Stimulated activated CD4-positive, alpha-beta T cell treated with anti-CD3 and anti-CD28 coated beads, TNF-alpha, amount 100 ng/mL, for 48 hours (primary cell): ENCODE results near the gene COBL.

Experiments used
- DNase-seq, 3 donors: peaks; one replicate each; pipeline ENCODE4 v3.0.0-alpha.2; 2020; ENCODE audit warnings: low read depth in 3 of 3

The COBL gene

DNA sequence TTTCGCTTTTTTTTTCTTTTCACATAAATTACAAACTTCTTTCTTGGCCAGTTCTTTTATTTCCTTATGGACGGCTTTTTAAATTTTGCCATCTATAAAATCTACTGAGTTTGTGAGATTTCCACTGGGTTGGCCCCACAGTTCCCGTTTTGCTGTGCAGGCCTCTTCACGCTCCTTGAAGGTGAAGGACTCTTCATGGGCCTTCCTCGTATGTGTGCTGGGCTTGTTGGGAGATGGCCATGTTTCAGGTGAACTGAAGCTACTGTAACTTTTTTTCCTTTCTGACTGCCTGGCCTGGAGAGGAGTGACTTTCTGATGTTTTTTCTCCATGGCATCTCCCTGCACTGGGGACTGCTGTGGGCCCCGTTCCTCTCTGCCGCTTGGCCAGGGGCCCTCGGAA, 262.4 kb downstream of the COBL start:
- DNase-seq = no peak

DNA sequence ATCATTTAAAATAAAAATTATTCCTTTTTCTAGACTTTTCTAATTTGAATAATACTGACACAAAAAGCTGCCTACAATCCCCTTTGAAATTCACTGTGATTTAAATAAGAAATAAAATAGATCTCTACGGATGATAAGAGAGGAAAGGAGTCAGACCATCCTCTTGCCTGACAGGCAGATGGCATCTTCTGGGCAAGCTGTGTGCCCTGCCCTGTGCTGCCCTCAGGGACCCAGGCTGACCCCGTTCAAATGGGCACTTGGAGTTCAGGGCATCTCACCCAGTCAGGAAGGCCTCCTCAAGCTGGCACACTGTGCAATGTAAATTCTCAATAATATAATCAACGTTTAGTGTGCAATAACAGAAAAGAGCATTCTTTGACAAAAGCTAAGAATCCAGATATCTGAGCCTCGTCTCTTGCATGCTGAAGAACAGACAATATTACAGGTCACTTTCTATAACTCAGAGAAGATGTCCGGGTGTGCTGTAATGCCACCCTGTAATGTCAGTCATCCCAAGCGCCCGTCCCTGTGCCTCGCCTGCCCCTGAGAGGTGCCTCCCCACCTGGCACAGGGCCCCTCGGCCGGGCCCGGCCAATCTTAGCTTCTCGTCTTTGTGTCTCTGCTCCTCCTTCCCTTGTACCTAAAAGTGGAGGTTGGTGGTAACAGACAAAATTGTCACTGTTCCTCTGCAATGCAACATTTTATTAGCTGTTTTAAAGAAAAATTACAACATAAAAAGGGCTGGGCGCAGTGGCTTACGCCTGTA, 263.3 kb downstream of the COBL start:
- DNase-seq = no peak

DNA sequence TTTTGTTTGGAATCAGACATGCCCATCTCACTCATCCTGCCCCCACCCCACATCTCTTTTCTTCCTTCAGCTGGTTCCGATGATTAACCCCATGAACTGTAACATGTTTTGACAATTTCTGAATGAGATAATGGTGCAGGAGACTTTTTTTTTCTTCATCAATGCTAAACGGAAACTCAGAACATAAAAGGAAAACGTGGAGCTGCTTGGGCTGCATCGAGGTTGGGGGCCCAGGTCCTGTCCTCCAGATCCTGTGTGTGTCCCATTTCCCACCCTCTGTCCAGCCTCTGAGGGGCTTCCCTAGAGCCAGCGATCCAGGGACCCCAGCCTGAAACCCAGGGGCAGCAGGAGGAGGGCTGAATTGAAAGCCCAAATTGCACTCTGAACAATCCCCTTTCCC, 270.1 kb downstream of the COBL start:
- no peak for DNase-seq

DNA sequence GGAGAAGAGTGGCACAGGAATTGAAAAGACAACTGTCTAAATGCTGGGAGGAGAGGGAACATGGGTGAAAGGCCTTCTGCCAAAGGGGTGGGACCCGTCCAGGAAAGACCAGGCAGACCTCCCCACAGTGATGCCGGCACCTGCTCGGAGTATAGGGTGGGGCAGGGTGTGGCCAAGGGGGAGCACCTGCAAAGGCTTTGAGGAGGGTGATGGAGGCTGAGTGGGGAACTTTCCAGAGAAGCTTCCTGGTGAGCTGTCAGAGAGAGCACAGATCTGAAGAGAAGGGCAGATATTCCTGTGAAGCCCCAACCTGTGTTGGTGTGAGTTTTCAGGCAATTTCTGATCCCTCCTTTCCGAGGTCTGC, 270.5 kb downstream of the COBL start:
- DNase-seq = no peak

DNA sequence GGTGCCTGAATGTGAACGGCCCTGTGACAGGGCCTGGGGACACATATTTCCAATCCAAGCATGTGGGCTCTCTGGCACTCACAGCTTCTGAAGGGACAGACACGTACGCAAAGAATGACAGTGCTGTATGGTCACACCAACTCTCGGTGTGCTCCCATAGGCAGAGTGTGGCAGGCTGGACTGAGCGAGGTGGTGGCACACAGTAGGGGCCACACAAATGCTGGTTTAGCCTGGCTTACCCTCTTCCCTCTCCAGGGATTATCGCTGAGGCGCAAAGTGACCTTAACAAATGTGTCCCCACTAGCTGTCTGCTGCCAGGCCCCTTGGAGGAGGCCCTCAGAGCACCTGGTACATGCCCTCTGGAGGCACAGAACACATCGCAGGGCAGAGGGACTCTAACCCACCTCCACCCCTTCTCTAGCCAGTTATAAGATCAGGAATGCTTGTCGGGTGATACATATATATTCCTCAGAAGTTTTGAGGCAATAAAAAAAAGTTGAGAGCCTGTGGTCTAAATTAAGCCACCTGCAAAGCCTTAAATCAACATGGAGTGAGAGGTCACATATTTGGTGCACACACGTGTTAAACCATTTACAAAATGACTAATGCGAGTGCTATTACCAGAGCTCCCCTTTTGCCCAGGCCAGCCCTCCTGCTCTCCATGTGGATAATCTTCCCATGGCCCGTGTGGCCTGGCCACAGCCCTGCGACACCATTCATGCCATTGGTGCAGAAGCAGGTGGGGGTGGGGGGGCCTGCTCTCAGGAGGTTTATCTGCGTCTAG, 271.1 kb downstream of the COBL start:
- no peak for DNase-seq

DNA sequence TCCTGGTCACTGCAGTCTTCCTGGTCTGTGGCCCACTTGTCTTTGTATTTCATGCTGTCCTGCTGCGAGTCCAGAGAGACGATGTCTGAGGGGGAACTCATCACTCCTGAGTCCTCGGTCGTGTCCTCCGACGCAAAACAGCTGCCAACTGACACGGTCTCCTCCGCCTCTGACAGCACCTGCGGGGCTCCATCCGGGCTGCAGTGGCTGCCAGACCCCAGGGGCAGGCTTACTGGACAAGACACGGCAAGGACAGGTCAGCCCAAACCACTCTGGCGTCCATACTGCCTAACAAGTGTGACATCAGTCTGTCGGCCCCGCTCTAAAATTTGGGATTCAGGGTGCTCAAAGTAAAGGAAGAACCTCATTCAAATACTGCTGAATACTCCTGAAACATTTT, 273.1 kb downstream of the COBL start:
- DNase-seq = no peak

DNA sequence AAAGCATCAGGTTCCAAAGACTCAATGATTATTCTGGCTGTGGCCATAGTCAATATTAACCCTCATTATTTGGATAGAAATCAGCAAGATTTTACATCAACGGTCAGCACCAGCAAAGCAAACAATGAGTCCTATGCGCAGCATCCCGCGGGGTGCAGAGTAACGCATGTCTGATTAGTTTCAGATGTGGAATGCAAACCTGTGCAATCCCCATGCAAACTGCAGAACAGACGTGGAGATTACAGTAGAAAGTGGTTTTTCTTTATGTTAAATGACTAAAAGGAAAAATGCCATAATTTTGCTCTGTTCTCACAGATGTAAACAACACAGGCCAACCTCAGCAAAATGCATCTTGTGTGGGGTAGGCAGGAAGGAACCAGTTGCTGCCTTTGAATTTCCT, 275.8 kb downstream of the COBL start:
- DNase-seq = no peak

DNA sequence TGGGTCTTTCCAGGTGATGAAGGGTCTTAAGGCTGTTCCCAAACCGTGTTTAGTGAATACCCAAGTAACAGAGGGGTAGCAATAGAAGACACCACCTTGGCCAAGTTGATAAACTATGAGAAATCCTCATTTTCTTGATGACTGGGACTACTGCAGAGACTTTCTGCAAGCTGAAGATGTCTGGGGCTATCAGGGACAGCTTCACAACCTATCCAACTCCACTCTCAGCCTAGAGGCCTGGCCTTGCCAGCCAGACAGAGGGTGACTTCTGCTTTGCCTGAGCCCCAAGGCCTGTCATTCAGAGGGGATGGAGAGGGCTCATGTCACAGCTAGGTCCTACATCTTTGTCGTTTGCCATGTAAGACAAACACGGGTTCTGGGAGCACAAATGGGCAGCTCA, 278.0 kb downstream of the COBL start:
- DNase-seq = no peak

DNA sequence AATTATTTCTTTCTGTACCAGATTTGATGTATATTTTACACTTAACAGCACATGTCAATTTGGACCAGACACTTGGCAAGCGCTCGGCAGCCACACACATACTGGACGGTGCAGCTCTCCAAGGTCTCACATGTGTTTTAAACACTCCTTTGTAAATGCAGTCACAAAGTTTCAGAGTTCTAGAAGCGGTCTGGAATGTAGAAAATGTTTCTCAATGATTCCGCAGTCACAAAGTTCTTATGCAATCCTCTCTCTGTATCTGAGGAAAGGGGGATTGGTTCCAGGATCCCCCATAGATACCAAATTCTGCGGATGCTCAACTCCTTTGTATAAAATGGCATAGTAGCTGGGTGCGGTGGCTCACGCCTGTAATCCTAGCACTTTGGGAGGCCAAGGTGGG, 280.9 kb downstream of the COBL start:
- no peak for DNase-seq

DNA sequence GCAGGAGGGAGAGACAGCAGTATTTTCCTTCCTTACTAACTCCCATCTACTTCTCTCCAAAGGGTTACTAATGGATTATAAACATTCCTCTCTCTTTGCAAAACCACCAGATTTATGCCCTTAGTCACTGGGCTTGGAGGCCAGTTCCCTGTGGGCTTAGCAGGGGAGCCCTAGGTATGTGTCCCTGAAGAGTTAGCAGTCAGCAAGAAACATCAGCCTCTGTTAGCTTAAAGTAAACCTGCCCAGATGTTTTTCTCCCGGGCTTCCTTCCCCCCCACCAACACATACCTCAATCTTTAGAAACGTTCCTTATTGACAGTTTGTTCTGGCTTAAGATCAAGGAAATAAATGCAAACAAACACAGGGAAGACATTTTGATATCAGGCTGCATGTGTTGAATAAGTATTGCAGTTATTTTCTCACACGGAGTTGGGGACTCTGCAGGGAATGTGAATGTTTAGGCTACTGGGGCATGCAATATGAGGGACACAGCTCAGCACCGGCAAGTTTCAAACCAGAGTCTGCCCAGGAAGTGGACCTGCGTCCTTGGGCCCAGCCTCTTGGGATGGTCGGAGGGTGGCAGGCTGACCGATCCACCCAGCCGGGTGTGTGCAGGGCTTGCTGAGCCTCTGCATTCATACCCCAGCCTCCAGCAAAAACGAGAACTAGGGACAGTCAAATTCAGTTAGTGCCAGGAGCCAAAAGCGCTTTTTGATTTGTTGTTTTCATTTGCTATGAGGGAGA, 281.9 kb downstream of the COBL start:
- no peak for DNase-seq

DNA sequence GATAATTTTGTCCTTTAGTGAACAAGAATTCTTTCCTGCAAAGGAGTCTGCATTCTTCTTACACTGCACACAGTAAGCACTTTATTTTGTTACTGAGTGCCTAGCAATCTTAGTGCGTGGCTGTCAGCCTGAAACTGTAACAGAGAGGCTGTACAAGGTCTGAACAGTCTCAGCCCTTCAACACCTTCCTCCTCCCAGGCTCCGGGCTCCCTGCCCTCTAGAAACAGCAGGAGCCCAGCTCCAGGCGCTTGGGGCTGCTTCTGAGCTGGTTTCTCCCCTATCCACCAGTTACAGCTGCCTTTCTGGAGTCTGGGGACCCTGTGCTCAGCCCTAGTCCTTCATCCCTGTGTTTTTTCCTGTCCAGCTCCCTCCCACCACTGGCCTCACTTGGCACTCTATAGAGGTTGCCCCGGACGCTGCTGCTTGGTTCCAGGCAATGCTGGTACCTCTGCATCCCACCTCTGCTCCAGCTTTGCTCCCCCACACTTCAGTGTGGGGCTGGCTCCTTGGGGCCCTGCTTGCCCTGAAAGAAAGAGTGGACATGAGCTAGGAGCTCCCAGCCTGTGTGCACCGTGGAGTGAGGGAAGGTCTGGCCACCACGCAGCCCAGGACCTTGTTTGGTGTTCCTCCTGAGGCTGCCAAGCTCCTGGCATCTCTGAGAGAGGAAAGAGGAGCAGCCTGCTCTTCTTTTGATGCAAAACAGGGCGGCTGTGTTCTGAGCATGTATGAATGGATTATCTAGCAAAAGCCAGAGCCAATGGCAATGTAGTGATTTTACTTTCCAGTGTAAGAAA, 282.7 kb downstream of the COBL start:
- DNase-seq = no peak

DNA sequence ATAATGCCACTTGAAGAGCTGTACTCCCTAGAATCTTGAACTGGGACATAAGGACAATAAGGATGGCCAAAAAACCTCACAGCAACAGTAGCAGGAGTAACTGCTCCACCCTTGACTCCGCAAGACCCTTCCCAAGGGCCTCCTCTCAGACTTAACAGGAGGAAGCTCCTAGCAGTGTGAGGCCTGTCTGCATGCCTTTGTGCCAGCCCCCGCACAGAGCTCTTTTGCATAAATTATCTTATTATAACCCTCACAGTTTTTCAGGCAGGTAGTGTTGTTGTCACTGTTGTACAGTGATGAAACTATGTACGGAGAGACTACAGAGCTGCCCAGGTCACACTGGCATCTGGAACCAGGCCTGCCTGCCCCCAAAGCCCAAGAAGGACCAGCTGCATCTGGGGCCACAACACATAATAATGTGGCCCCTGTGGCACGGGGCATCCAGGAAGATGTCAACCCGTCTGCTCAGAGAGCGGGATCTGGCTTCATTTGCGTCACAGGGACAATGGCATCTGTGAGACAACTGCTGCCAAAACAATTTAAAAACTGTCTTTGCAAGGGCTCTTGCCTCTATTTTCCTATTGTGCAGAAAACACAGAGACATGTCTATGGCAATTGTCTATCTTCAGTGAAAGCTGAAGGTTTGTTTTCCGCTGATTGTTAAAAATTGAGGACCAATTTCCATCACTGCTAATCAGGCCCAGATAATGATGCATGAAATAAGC, 284.7 kb downstream of the COBL start:
- DNase-seq = no peak

DNA sequence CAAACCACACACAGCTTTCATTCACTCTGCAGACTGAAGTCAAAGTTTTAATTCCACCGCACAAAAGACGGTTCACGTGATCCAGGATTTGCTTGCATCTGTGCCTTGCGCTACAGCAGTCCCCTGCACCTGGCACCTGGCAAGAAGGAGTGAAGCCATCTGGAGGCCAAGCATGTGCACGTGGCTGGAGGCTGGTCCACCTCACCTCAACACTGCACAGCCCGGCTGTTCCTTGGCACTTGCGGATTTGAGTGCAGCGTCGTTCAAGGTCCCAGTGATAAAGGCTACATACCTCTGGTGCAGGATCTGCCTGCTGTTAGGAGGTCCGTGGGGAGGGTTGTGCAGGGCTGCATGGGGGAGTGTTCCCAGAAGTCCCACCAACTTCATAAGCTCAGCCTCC, 285.4 kb downstream of the COBL start:
- DNase-seq = no peak

DNA sequence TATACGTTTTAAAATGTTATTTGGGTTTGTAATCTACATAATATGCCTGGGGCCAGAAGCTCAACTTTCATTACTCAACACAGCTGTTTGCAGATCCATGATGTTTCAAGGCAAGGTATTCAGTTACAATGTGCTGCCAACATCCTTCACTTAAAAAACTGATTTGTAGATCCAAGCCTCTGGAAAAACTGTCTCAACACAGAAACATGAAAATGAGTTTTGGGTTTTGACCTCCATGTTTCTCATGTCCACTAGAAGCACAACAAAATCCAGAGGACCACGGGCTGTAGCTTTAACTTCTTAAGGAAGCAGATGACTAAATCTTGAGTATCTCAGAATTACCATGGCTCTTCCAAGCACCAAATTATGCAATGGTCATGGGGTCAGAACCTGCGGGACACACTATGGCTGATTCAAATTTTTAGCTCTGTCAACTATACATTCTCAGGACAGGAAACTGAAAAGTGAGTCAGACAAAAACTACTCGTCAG, 286.9 kb downstream of the COBL start:
- no peak for DNase-seq

DNA sequence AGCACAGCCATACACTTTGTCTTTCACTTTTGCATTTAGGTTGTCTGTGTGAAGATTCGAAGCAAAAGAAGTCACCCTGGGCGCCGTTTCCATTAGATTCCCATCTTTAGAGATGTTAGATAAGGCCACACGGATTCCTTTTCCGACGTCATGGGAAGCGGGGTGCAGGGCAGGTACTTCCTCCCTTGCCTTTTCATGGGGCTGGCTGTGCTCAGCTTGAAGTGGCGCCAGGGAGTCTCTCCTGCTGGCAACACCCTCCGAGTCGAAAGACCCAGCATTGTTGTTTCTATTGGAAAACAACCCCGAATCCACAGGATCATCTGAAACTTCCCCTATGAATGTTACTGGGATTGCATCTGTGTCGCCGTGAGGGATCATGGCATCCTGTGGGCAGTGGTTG, 287.5 kb downstream of the COBL start:
- no peak for DNase-seq

DNA sequence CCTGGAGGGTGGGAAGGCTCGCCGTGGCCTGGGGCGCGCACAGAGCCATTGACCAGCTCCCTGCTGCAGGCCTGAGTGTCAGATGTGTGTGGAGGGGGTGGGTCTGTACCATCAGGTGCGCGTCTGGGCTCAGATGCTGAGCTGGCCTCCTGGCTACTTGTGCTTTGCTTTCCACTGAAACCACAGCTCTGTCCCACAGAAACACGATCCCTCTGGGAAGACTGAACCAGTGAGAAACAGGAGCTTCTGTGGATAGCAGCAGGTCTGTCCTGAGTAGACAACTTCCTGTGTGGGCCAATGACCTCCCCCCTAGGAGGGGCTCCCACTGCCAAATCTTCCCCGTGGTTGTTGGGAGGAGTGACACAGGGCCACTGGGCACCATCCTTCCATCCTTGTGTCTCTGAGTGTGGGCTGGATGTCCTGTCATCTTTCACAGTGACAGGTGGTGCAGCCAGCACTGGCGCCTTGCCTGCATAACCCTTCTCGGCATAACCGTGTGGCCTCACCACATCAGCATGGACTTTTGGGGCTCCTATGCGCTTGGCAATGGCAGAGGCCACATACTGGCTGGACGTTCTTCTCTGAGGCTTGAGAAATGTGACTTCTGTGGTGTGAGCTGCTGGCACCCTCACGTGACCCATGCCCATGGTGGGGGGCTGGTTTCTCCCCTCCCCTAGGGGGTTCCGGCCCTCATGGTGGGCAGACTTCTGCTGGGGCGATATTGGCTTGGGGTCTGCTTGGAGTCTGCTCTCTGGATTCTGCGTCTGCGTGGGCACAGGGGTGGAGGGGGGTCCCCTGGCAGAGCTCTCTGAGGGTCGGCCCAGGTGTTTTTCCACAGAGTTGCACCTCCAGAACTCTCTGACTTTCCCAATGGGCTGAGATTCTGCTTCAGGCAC, 288.4 kb downstream of the COBL start:
- DNase-seq = no peak

DNA sequence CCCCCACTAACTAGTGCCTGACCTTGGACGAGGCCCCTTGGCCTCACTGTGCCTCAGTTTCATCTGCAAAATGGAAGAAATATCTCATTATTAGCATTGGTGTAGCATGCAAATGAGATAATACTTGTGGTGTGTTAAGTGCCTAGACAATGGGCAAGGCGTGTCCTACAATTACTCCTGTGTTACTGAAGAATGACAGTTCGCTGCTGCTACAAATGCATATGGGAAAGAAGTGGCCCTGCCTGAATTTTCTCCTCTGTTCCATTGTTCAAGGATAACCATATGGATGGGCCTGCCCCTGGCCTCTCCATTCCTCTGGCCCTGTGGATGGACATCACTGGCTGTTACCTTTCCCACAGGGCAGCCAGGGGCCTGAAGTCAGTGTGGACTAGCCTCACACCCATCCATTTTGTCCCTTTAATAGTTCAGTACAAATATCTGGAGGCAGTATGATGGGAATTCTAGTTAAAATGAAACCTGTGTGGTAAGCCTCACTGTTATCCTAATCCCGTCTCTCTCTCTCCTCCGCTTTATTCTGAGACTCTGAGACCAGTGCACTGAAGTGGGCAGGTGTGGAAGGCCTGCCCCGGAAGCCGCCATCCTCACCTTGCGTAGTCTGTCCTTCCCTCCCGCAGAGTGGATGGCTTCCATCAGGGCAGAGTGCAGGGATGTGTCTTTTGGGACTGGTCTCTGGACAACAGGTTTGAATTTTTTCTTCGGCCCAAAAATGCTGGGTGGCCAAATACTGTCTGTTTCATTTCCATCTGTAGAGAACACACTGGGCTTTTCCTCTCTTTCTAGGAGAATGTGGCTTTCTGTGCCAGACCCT, 289.3 kb downstream of the COBL start:
- DNase-seq = no peak

DNA sequence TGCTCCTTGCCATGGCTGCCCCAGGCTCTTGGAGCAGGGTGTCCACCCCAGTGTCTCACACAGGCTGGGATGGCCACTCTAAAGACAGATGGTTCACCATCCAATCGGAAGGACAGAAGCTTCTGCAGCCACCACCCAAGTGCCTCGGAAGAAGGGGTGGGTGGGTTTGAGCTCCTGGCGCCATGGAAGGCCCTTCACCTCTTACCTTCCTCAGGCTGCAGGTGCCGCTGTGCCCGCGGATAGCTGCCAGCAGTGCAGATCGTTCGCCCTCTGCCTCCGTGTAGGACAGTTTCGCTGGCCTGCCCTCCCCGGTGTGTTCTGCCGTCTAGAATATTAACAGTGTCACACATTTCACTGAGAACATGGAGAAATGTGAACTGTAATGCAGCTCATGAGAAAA, 290.3 kb downstream of the COBL start:
- DNase-seq = no peak

DNA sequence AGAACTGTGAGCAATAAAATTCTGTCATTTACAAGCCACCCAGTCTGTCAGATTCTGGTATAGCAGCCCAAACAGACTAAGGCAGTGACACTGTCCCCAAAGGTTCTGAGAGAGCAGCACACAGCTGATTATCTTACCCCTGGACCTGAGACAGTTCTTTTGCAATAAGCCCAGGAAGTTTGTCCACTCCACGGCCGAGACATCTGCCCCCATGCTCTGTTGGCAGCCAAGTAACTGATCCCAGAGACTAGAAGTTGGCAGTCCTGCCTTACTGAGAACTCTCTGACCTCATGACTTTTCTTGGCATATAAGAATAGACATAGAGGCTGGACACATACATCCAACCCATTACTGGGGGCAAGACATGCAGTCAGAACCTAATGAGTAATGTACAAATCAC, 290.9 kb downstream of the COBL start:
- DNase-seq = no peak
